ENCODE results near the gene ITPR1.

DNA sequence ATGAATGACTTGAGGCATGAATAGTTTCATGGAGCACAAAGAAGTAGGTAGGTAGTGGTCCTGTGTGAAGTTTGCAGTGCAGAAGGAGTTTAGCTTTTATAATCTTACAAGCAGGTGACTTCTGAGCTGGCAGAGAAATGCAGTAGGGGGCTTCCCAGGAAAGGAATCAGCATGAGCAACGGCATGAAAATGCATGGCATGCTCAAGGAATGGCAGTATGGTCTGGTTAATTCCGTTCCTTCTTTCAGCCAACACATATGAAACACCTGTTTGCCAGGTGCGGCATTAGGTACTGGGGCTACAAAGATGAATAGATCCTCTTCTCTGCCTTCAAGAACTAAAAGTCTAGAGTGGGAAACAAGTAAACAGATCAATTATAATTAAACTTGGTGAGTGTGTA is 348.1 kb downstream of the ITPR1 start:
- TF ChIP-seq, protein P1, sequence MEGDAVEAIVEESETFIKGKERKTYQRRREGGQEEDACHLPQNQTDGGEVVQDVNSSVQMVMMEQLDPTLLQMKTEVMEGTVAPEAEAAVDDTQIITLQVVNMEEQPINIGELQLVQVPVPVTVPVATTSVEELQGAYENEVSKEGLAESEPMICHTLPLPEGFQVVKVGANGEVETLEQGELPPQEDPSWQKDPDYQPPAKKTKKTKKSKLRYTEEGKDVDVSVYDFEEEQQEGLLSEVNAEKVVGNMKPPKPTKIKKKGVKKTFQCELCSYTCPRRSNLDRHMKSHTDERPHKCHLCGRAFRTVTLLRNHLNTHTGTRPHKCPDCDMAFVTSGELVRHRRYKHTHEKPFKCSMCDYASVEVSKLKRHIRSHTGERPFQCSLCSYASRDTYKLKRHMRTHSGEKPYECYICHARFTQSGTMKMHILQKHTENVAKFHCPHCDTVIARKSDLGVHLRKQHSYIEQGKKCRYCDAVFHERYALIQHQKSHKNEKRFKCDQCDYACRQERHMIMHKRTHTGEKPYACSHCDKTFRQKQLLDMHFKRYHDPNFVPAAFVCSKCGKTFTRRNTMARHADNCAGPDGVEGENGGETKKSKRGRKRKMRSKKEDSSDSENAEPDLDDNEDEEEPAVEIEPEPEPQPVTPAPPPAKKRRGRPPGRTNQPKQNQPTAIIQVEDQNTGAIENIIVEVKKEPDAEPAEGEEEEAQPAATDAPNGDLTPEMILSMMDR (tag by site-specific recombination; IDR thresholded peaks at IDR 0.05), result no peak
- no peak for TF ChIP-seq ZNF10 (tag by site-specific recombination; IDR thresholded peaks at IDR 0.05)
- TF ChIP-seq, protein P2, sequence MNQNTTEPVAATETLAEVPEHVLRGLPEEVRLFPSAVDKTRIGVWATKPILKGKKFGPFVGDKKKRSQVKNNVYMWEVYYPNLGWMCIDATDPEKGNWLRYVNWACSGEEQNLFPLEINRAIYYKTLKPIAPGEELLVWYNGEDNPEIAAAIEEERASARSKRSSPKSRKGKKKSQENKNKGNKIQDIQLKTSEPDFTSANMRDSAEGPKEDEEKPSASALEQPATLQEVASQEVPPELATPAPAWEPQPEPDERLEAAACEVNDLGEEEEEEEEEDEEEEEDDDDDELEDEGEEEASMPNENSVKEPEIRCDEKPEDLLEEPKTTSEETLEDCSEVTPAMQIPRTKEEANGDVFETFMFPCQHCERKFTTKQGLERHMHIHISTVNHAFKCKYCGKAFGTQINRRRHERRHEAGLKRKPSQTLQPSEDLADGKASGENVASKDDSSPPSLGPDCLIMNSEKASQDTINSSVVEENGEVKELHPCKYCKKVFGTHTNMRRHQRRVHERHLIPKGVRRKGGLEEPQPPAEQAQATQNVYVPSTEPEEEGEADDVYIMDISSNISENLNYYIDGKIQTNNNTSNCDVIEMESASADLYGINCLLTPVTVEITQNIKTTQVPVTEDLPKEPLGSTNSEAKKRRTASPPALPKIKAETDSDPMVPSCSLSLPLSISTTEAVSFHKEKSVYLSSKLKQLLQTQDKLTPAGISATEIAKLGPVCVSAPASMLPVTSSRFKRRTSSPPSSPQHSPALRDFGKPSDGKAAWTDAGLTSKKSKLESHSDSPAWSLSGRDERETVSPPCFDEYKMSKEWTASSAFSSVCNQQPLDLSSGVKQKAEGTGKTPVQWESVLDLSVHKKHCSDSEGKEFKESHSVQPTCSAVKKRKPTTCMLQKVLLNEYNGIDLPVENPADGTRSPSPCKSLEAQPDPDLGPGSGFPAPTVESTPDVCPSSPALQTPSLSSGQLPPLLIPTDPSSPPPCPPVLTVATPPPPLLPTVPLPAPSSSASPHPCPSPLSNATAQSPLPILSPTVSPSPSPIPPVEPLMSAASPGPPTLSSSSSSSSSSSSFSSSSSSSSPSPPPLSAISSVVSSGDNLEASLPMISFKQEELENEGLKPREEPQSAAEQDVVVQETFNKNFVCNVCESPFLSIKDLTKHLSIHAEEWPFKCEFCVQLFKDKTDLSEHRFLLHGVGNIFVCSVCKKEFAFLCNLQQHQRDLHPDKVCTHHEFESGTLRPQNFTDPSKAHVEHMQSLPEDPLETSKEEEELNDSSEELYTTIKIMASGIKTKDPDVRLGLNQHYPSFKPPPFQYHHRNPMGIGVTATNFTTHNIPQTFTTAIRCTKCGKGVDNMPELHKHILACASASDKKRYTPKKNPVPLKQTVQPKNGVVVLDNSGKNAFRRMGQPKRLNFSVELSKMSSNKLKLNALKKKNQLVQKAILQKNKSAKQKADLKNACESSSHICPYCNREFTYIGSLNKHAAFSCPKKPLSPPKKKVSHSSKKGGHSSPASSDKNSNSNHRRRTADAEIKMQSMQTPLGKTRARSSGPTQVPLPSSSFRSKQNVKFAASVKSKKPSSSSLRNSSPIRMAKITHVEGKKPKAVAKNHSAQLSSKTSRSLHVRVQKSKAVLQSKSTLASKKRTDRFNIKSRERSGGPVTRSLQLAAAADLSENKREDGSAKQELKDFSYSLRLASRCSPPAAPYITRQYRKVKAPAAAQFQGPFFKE (tag by site-specific recombination; IDR thresholded peaks at IDR 0.05; ENCODE audit: borderline replicate concordance), result no peak
- no peak for TF ChIP-seq IKZF3 (tag by site-specific recombination; IDR thresholded peaks at IDR 0.05)
- TF ChIP-seq, protein P3, sequence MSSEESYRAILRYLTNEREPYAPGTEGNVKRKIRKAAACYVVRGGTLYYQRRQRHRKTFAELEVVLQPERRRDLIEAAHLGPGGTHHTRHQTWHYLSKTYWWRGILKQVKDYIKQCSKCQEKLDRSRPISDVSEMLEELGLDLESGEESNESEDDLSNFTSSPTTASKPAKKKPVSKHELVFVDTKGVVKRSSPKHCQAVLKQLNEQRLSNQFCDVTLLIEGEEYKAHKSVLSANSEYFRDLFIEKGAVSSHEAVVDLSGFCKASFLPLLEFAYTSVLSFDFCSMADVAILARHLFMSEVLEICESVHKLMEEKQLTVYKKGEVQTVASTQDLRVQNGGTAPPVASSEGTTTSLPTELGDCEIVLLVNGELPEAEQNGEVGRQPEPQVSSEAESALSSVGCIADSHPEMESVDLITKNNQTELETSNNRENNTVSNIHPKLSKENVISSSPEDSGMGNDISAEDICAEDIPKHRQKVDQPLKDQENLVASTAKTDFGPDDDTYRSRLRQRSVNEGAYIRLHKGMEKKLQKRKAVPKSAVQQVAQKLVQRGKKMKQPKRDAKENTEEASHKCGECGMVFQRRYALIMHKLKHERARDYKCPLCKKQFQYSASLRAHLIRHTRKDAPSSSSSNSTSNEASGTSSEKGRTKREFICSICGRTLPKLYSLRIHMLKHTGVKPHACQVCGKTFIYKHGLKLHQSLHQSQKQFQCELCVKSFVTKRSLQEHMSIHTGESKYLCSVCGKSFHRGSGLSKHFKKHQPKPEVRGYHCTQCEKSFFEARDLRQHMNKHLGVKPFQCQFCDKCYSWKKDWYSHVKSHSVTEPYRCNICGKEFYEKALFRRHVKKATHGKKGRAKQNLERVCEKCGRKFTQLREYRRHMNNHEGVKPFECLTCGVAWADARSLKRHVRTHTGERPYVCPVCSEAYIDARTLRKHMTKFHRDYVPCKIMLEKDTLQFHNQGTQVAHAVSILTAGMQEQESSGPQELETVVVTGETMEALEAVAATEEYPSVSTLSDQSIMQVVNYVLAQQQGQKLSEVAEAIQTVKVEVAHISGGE (tag by site-specific recombination; conservative IDR thresholded peaks at IDR 0.05; ENCODE audit: low read depth), result no peak

Data from HEK293 (cell line).